Neural progenitor cell (in vitro differentiated cells): ENCODE data around the gene RELCH. TPM values are rescaled to one million over a fixed set of nuclear protein-coding genes. Genes with fewer than 3 reads are reported as not detected.

Source experiments
- DNase-seq: peaks from one replicate; pipeline ENCODE4 v3.0.0-alpha.2; 2016; ENCODE audit warnings: low spot score
- H2AFZ ChIP-seq: fragments of 200-600 bp; sonication (generic); replicated peaks from 2 replicates; pipeline ENCODE4 v1.6.1; 2016; ENCODE audit warnings: antibody characterized with exemption
- H3F3A ChIP-seq: fragments of 200-600 bp; sonication (generic); 2 replicates; pipeline ENCODE4 v1.6.1; 2016; ENCODE audit warnings: antibody characterized with exemption, low read depth
- H3K27ac ChIP-seq: fragments of 200-600 bp; sonication (generic); 2 replicates; pipeline ENCODE4 v1.5.1; 2016; ENCODE audit warnings: mild to moderate bottlenecking
- H3K27me3 ChIP-seq: fragments of 200-600 bp; sonication (generic); 2 replicates; pipeline ENCODE4 v1.6.1; 2016; ENCODE audit warnings: mild to moderate bottlenecking, moderate library complexity
- H3K36me3 ChIP-seq: fragments of 200-600 bp; sonication (generic); 2 replicates; pipeline ENCODE4 v1.5.1; 2016
- H3K4me1 ChIP-seq: fragments of 200-600 bp; sonication (generic); 2 replicates; pipeline ENCODE4 v1.6.1; 2016; ENCODE audit warnings: mixed run types
- H3K4me2 ChIP-seq: fragments of 200-600 bp; sonication (generic); 2 replicates; pipeline ENCODE4 v1.6.1; 2016
- H3K4me3 ChIP-seq: fragments of 200-600 bp; sonication (generic); 2 replicates; pipeline ENCODE4 v1.5.1; 2016
- H3K79me2 ChIP-seq: fragments of 200-600 bp; sonication (generic); 2 replicates; pipeline ENCODE4 v1.6.1; 2016; ENCODE audit warnings: low read depth
- H3K9ac ChIP-seq: fragments of 200-600 bp; sonication (generic); 2 replicates; pipeline ENCODE4 v1.6.1; 2016
- H3K9me3 ChIP-seq: fragments of 200-600 bp; sonication (generic); 2 replicates; pipeline ENCODE4 v1.5.1; 2016; ENCODE audit warnings: low read depth
- H4K20me1 ChIP-seq: fragments of 200-600 bp; sonication (generic); 2 replicates; pipeline ENCODE4 v1.6.1; 2016; ENCODE audit warnings: low read depth
- H3K27ac Mint-ChIP-seq: 3 replicates; pipeline ENCODE4 v1.8.0; 2021; ENCODE audit warnings: mixed read lengths
- H3K27me3 Mint-ChIP-seq: 2 replicates; pipeline ENCODE4 v1.8.0; 2022; ENCODE audit warnings: low read depth, mild to moderate bottlenecking, inconsistent platforms, moderate library complexity, mixed read lengths; ENCODE audit not compliant: insufficient read depth
- H3K36me3 Mint-ChIP-seq: 3 replicates; pipeline ENCODE4 v1.8.0; 2021; ENCODE audit warnings: mixed read lengths
- H3K4me1 Mint-ChIP-seq: 3 replicates; pipeline ENCODE4 v1.8.0; 2021; ENCODE audit warnings: mixed read lengths
- H3K4me3 Mint-ChIP-seq: 3 replicates; pipeline ENCODE4 v1.8.0; 2021; ENCODE audit warnings: mild to moderate bottlenecking, moderate library complexity, mixed read lengths
- H3K9me3 Mint-ChIP-seq: 3 replicates; pipeline ENCODE4 v1.8.0; 2020; ENCODE audit warnings: mixed read lengths
- CTCF ChIP-seq: fragments of 200-600 bp; sonication (generic); IDR thresholded peaks from 2 replicates; pipeline ENCODE4 v1.5.1; 2017; ENCODE audit warnings: antibody characterized with exemption, mild to moderate bottlenecking
- EZH2 ChIP-seq: fragments of 200-600 bp; sonication (generic); IDR thresholded peaks from 2 replicates; pipeline ENCODE4 v1.6.1; 2017; ENCODE audit warnings: antibody characterized with exemption, mild to moderate bottlenecking, moderate library complexity
- EZH2phosphoT487 ChIP-seq: fragments of 200-600 bp; sonication (generic); IDR thresholded peaks from 2 replicates; pipeline ENCODE4 v1.6.1; 2017; ENCODE audit warnings: antibody characterized with exemption
- total RNA-seq: library from RNA; depleted of rRNA; stranded (reverse); fragments of >200 nt; gene quantifications from 2 replicates; pipeline ENCODE4 v1.2.3, GENCODE V29; 2015; ENCODE audit warnings: low replicate concordance

The RELCH gene
- total RNA-seq, 1 donor from 2014 or later: 40.9 TPM

GRCh38 chr18:62175521-62175920 lies 11.5 kb upstream of the RELCH start:
- Histone ChIP-seq H3K9me3 (no peaks in the 10 kb centered on the region), H3K9ac (no peak overlapping the region), H3K27ac (no peak overlapping the region), H3K4me2 (no peak overlapping the region), H4K20me1 (peaks cover 4% of the 10 kb centered on the region), H3F3A (no peaks in the 10 kb centered on the region), H2AFZ (no peak overlapping the region), H3K79me2 (peaks cover 7% of the 10 kb centered on the region), H3K27me3 (no peaks in the 10 kb centered on the region), H3K36me3 (no peaks in the 10 kb centered on the region), H3K4me1 (no peaks in the 10 kb centered on the region), H3K4me3 (no peak overlapping the region)
- no peaks in the 10 kb centered on the region for H3K9me3 Mint-ChIP-seq
- no peak for DNase-seq
- H3K27ac Mint-ChIP-seq: no peak overlapping the region
- H3K27me3 Mint-ChIP-seq: no peaks in the 10 kb centered on the region
- no peaks in the 10 kb centered on the region for H3K36me3 Mint-ChIP-seq
- no peak overlapping the region for H3K4me3 Mint-ChIP-seq
- TF ChIP-seq EZH2phosphoT487 (no peak), CTCF (no peak), EZH2 (no peak)
- no peaks in the 10 kb centered on the region for H3K4me1 Mint-ChIP-seq

- peaks cover 4% of the 10 kb centered on the region for H4K20me1 ChIP-seq
- Mint-ChIP-seq H3K27me3 (no peaks in the 10 kb centered on the region), H3K4me1 (no peaks in the 10 kb centered on the region), H3K9me3 (no peaks in the 10 kb centered on the region), H3K36me3 (no peaks in the 10 kb centered on the region), H3K27ac (no peak overlapping the region), H3K4me3 (no peak overlapping the region)
- no peak for DNase-seq
- H3K79me2 ChIP-seq: peaks cover 17% of the 10 kb centered on the region
- no peak overlapping the region for H3K4me3 ChIP-seq
- no peak overlapping the region for H3K27ac ChIP-seq
- no peaks in the 10 kb centered on the region for H3F3A ChIP-seq
- no peaks in the 10 kb centered on the region for H3K4me1 ChIP-seq
- H2AFZ ChIP-seq: no peak overlapping the region
- no peak for TF ChIP-seq EZH2phosphoT487
- no peak for TF ChIP-seq CTCF
- TF ChIP-seq EZH2: no peak
- no peaks in the 10 kb centered on the region for H3K36me3 ChIP-seq
- H3K4me2 ChIP-seq: no peak overlapping the region
- H3K9ac ChIP-seq: no peak overlapping the region
- no peaks in the 10 kb centered on the region for H3K27me3 ChIP-seq
- no peaks in the 10 kb centered on the region for H3K9me3 ChIP-seq
Observed at GRCh38 chr18:62177271-62177670, 9.8 kb upstream of the RELCH start.

- H3K36me3 ChIP-seq: no peaks in the 10 kb centered on the region
- H3K4me3 ChIP-seq: no peak overlapping the region
- H3K36me3 Mint-ChIP-seq: no peaks in the 10 kb centered on the region
- no peaks in the 10 kb centered on the region for H3F3A ChIP-seq
- no peak overlapping the region for H2AFZ ChIP-seq
- no peaks in the 10 kb centered on the region for H3K27me3 ChIP-seq
- H3K27ac ChIP-seq: no peak overlapping the region
- no peak overlapping the region for H3K4me3 Mint-ChIP-seq
- no peaks in the 10 kb centered on the region for H3K9me3 ChIP-seq
- peaks cover 29% of the 10 kb centered on the region for H3K79me2 ChIP-seq
- H3K4me1 ChIP-seq: no peaks in the 10 kb centered on the region
- H3K9me3 Mint-ChIP-seq: no peaks in the 10 kb centered on the region
- no peak overlapping the region for H3K27ac Mint-ChIP-seq
- H3K27me3 Mint-ChIP-seq: no peaks in the 10 kb centered on the region
- no peak overlapping the region for H3K4me2 ChIP-seq
- DNase-seq: no peak
- H3K4me1 Mint-ChIP-seq: peaks cover 3% of the 10 kb centered on the region
- TF ChIP-seq EZH2: no peak
- no peak for TF ChIP-seq CTCF
- no peak for TF ChIP-seq EZH2phosphoT487
- H4K20me1 ChIP-seq: peaks cover 8% of the 10 kb centered on the region
- H3K9ac ChIP-seq: no peak overlapping the region
Observed at GRCh38 chr18:62179213-62179612, 7.8 kb upstream of the RELCH start.

- H3K9me3 ChIP-seq: no peaks in the 10 kb centered on the region
- peaks cover 8% of the 10 kb centered on the region for H4K20me1 ChIP-seq
- Mint-ChIP-seq H3K36me3 (no peaks in the 10 kb centered on the region), H3K4me1 (peaks cover 14% of the 10 kb centered on the region), H3K9me3 (no peaks in the 10 kb centered on the region), H3K4me3 (no peak overlapping the region), H3K27me3 (no peaks in the 10 kb centered on the region), H3K27ac (no peak overlapping the region)
- H3K27me3 ChIP-seq: no peaks in the 10 kb centered on the region
- H3K4me3 ChIP-seq: no peak overlapping the region
- peaks cover 9% of the 10 kb centered on the region for H3K4me1 ChIP-seq
- H2AFZ ChIP-seq: no peak overlapping the region
- H3F3A ChIP-seq: peaks cover 20% of the 10 kb centered on the region
- H3K36me3 ChIP-seq: no peaks in the 10 kb centered on the region
- no peak overlapping the region for H3K27ac ChIP-seq
- no peak for DNase-seq
- TF ChIP-seq EZH2phosphoT487 (no peak), EZH2 (no peak), CTCF (no peak)
- peaks cover 45% of the 10 kb centered on the region for H3K79me2 ChIP-seq
- H3K9ac ChIP-seq: no peak overlapping the region
- no peak overlapping the region for H3K4me2 ChIP-seq
Observed at GRCh38 chr18:62182220-62182619, 4.8 kb upstream of the RELCH start.
